ENCODE results near the gene TBC1D2B.

The TBC1D2B gene

GRCh38 chr15:78056714-78057269 lies 20.7 kb downstream of the TBC1D2B start:
- Histone ChIP-seq H3K9ac (no peak overlapping the region), H3K36me3 (ENCODE audit: control insufficient read depth, insufficient read depth, low read length) (no peaks in the 10 kb centered on the region), H3K4me1 (peaks cover 15% of the 10 kb centered on the region), H3K4me2 (ENCODE audit: low read length) (no peak overlapping the region), H3K79me2 (peaks cover 35% of the 10 kb centered on the region), H2AFZ (no peak overlapping the region), H3K9me3 (ENCODE audit: control insufficient read depth, low read length) (no peaks in the 10 kb centered on the region), H3K27me3 (ENCODE audit: control insufficient read depth, insufficient read depth, low read length) (no peaks in the 10 kb centered on the region), H3K4me3 (ENCODE audit: low read depth, low read length) (no peak overlapping the region), H3K27ac (no peak overlapping the region)
- no peak for TF ChIP-seq CTCF (IDR thresholded peaks at IDR 0.05)

GRCh38 chr15:78055919-78056713 lies 21.4 kb downstream of the TBC1D2B start:
- no peak overlapping the region for H3K27ac ChIP-seq
- no peak overlapping the region for H3K9ac ChIP-seq

GRCh38 chr15:78054966-78055365 lies 22.5 kb downstream of the TBC1D2B start:
- no peak overlapping the region for H3K27ac ChIP-seq
- H3K79me2 ChIP-seq: peaks cover 31% of the 10 kb centered on the region
- no peak overlapping the region for H3K4me2 ChIP-seq (ENCODE audit: low read length)
- H3K9ac ChIP-seq: no peak overlapping the region
- no peak overlapping the region for H3K4me3 ChIP-seq (ENCODE audit: low read depth, low read length)
- H2AFZ ChIP-seq: no peak overlapping the region
- H3K36me3 ChIP-seq (ENCODE audit: control insufficient read depth, insufficient read depth, low read length): no peaks in the 10 kb centered on the region
- H3K9me3 ChIP-seq (ENCODE audit: control insufficient read depth, low read length): no peaks in the 10 kb centered on the region
- TF ChIP-seq CTCF (IDR thresholded peaks at IDR 0.05): no peak
- H3K4me1 ChIP-seq: peaks cover 15% of the 10 kb centered on the region
- H3K27me3 ChIP-seq (ENCODE audit: control insufficient read depth, insufficient read depth, low read length): no peaks in the 10 kb centered on the region

More at GRCh38 chr15:78055919-78056713, 21.4 kb downstream of the TBC1D2B start:
- Histone ChIP-seq H2AFZ (no peak overlapping the region), H3K4me3 (ENCODE audit: low read depth, low read length) (no peak overlapping the region), H3K4me2 (ENCODE audit: low read length) (no peak overlapping the region), H3K9me3 (ENCODE audit: control insufficient read depth, low read length) (no peaks in the 10 kb centered on the region), H3K27me3 (ENCODE audit: control insufficient read depth, insufficient read depth, low read length) (no peaks in the 10 kb centered on the region), H3K79me2 (peaks cover 35% of the 10 kb centered on the region), H3K4me1 (peaks cover 15% of the 10 kb centered on the region), H3K36me3 (ENCODE audit: control insufficient read depth, insufficient read depth, low read length) (no peaks in the 10 kb centered on the region)
- TF ChIP-seq CTCF (IDR thresholded peaks at IDR 0.05): no peak

GRCh38 chr15:78054518-78054917 lies 23.0 kb downstream of the TBC1D2B start:
- no peaks in the 10 kb centered on the region for H3K27me3 ChIP-seq (ENCODE audit: control insufficient read depth, insufficient read depth, low read length)
- H3K27ac ChIP-seq: no peak overlapping the region
- H3K36me3 ChIP-seq (ENCODE audit: control insufficient read depth, insufficient read depth, low read length): no peaks in the 10 kb centered on the region
- no peak overlapping the region for H3K4me3 ChIP-seq (ENCODE audit: low read depth, low read length)
- H3K4me2 ChIP-seq (ENCODE audit: low read length): no peak overlapping the region
- H3K4me1 ChIP-seq: peaks cover 15% of the 10 kb centered on the region
- H3K79me2 ChIP-seq: peaks cover 31% of the 10 kb centered on the region
- no peaks in the 10 kb centered on the region for H3K9me3 ChIP-seq (ENCODE audit: control insufficient read depth, low read length)
- no peak overlapping the region for H2AFZ ChIP-seq
- H3K9ac ChIP-seq: no peak overlapping the region
- TF ChIP-seq CTCF (IDR thresholded peaks at IDR 0.05): no peak
